ENCODE results near the gene KDM3B.
A peak's percentile ranks its signal among the peaks of the same experiment; 100 is the strongest.

KDM3B gene

DNA sequence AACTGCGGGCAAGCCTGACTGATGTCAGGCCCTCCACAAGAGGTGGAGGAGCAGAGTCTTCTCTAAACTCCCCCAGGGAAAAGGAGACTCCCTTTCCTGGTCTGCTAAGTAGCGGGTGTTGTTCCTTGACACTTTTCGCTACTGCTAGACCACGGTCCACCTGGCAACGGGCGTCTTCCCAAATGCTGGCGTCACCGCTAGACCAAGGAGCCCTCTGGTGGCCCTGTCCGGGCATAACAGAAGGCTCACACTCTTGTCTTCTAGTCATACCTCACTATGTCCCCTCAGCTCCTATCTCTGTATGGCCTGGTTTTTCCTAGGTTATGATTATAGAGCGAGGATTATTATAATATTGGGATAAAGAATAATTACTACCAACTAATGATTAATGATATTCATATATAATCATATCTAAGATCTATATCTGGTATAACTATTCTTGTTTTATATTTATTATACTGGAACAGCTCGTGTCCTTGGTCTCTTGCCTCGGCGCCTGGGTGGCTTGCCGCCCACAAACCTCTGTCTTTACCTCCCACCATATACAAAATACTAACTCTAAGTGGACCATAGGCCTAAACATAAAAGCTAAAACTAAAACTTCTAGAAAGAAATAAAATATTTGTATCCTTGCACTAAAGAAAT is 58.6 kb downstream of the KDM3B start:
- DNase-seq, result peak; percentile 49

- DNase-seq, result no peak
Measured at GRCh38 chr5:138418444-138418843, 66.0 kb downstream of the KDM3B start.

- DNase-seq, result no peak
Measured at GRCh38 chr5:138425079-138425478, 72.6 kb downstream of the KDM3B start.

DNA sequence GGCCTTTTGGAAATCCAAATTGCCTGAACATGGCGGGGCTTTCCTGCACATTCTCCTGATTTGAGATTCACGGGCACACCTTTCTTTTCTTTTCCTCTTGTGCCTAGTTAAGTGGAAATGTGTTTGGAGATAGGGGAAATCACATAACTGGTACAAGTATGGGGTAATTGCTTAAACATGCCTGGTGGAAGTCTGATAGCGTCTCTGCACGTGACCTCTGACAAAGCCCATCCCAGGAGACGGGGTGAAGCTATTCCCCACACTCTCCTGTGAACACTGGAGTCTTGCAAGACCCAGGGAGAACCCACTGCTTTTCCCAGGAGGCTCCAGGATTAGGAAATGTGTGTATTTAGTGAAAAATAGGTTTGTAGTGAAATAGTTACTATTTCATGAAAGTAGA is 83.5 kb downstream of the KDM3B start:
- no peak for DNase-seq

DNA sequence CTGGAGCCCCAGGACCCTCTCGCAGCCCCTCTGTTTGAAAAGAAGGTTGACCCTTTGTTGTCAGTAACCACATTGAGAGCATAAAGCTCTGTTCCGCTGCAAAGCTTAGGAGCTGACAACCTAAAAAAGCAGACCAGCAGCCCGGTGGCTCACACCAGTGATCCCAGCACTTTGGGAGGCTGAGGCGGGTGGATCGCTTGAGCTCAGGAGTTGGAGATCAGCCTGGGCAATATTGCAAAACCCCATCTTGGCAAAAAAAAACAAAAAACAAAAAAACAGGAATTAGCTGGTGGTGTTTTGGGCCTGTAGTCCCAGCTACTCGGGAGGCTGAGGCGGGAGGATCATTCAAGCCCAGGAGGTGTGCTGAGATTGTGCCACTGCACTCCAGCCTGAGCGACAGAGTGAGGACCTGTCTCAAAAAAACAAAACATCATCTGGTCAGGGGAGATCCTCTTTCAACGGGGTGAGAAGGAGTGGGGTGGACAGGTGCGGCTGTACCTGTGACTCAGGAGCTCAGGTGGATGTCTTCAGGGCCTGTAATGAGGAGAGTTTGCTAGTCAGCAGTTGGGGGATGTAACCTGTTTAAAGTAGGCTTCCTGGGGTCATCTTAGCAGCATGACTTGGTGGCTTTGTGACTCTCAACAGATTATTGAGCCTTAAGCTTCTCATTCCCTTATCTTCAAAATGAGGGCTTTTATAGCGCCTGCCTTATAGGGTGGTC is 85.7 kb downstream of the KDM3B start:
- DNase-seq, result peak; percentile 61

DNA sequence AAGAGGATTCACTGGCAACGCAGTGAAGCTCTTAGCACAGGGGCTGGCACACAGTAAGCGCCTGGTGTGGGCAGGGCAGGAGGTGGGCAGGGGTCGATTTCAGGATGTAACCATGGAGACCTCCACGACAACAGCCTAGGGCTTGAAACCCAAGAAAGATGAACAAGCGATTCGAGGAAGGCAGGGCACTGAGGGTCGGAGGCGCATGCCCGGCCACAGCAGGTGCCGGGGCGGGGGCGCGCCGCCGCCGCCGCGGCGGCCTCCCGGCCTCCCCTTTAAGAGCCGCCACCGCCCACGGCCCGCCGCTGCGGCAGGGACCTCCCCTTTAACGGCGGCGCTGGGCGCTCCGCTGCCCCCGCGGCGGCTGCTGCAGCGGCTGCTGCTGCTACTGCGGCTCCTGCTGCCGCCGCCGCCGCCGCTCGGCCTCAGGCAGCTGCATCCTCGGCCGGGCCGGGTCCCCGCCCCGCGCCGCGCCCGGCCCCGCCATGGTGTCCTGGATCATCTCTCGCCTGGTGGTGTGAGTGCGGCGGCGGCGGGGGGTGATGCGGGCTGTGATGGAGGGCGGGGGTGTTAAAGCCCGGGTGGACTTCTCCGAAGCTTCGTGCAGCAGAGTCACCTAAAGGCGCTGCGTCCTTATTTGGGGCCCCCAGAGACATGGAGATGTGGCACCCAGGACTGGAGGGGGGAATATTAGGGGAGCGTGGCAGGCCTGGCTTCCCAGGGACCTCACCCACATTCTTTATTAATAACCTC is 86.4 kb downstream of the KDM3B start, which contains the start of gene REEP2:
TSS of gene REEP2 (plus strand) at position 334 of the 753 bp plus-strand sequence. CDS start at position 486, 152 bp downstream.
- DNase-seq, result peak; percentile 90

- DNase-seq, result peak; percentile 47
Measured at GRCh38 chr5:138439477-138440158, 87.1 kb downstream of the KDM3B start.

DNA sequence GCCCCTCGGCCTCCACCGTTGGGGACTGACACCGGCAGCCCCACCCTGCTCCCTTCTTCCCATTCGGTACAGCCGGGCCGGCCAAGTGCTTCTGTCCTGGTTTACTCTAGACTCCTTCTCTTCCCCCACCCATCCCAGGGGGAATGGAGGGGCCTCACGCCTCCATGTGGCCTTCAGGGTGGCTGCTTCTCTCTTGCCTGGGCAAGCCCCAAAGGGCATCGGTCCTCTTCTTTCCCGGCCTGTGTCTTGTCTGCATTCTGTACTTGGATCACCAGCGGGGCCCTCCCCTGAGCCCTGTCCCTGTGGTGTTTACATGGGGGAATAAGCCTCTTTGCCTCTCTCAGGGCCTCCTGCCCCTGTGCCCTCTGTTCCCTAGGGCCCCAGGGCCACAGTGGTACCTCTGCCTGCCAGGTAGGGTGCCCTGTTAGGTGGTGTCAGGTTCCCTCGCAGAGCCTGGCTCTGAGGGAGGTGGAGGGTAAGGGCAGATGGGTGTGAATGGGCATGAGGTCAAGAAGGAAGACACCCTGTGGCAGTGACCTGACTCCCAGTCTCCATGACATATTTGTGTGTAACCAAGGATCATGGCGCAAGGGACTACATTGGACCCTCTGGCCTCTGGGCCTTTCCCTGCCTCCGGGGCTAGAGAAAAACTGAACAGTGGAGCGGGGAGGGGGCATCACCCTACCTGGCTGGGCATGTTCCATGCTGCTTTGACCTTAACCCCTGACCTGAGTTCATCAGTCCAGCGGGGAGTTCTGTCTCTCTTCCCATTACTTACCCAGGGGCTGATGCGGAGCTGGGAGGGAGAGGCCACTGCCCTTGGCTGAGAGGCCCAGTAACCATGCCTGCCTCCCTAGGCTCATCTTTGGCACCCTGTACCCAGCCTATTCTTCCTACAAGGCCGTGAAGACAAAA is 87.9 kb downstream of the KDM3B start:
- DNase-seq, result no peak

GRCh38 chr5:138441221-138441620 is 88.7 kb downstream of the KDM3B start:
- DNase-seq, result no peak

GRCh38 chr5:138444078-138444773 is 91.7 kb downstream of the KDM3B start:
- no peak for DNase-seq

DNA sequence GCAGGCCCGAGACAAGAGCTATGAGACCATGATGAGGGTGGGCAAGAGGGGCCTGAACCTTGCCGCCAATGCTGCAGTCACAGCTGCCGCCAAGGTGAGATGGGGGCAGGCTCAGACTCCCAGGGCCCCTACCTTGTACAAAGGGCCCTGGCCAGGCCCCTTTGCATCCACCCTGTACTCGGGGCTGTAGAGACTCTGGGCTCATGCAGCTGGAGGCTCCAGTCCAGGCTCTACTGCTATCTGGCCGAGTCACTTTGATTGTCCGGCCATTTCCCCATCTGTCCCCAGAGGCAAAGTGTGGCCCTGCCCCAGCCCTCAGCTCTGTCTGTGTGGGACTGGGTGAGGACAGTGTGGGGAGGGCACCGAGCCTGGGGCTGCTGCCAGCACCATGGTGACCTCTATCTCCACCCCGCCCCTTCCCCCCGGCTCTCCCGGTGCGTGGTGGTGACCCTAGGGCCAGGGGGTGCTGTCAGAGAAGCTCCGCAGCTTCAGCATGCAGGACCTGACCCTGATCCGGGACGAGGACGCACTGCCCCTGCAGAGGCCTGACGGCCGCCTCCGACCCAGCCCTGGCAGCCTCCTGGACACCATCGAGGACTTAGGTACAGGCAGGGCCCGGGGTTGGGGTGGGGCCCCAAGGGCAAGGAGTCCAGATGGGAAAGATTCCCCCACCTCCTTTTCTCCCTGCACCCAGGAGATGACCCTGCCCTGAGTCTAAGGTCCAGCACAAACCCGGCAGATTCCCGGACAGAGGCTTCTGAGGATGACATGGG is 92.5 kb downstream of the KDM3B start:
- no peak for DNase-seq

DNA sequence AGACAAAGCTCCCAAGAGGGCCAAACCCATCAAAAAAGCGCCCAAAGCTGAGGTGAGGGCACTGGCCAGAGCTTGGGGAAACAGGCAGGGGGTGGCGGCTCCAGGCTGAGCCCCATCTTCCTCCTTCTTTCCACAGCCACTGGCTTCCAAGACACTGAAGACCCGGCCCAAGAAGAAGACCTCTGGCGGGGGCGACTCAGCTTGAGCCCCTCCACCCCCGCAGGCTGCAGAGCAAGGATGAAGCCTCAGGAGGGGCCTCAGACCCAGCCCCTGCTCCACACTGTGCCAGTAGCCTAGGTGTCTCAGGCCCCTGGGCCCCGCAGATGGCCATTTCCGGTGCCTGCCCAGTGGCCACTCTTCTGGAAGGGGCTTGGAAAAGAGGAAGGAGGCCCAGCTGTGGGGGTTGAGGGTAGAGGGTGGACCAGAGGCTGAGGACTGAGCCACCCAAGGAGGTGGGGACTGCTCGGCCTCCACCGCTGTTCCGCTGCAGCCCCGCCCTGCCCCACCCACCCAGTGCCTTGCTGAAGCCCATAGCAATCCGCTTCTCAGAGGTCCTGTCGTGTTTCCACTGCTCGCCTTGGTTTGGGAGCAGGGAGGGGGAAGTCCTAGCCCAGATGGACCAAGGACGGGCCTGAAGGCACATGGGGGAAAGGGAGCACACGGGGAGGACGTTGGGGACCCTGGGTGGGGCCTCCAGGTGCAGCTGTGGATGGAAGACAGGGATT is 93.2 kb downstream of the KDM3B start:
- no peak for DNase-seq

DNA sequence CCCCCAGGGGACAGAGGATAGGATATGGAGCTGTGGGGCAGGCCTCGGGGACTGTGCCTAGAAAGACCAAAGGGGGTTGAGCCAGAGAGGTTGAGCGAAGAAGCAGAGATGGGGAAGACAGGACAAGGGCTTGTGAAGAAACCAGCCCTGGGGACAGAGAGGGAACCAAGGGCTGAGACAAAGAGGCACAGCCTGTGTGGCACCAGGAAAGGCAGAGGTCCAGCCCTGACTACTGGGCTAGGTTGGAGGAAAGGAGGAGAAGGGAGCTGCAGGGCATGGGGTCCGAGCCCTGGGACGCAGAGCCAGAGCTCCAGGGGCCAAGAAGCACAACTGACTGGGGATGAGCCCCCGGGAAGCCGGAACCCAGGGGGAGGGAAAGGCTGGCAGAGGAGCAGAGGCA is 95.6 kb downstream of the KDM3B start:
- DNase-seq, result no peak

- peak; percentile 100 for DNase-seq
Measured at GRCh38 chr5:138448481-138449398, 96.3 kb downstream of the KDM3B start.

- peak; percentile 91 for DNase-seq
Measured at GRCh38 chr5:138449501-138450239, 97.2 kb downstream of the KDM3B start.

DNA sequence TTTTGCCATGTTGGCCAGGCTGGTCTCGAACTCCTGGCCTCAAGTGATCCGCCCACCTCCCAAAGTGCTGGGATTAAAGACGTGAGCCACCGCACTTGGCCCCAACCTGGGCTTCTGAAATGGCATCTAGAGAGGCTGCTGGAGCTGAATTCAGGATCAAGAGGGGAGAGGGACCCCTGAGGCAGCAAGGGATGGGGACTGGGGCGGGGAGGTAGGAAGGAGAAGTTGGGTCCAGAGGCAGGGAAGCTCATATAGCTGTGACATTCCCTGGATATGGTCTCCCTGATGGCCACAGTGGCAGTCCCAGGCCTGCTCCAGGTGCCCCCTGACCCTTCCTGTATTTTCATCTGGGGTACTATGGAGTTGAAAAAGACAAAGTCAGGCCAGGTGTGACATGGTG is 98.5 kb downstream of the KDM3B start:
- no peak for DNase-seq

GRCh38 chr5:138452720-138453119 is 100.2 kb downstream of the KDM3B start:
- DNase-seq, result no peak

- DNase-seq, result no peak
Measured at GRCh38 chr5:138453590-138453989, 101.1 kb downstream of the KDM3B start.

Measured in NCI-H69 (cell line).